PC-9 (cell line): ENCODE data around the gene HTATIP2. TPM values are rescaled to one million over a fixed set of nuclear protein-coding genes. Genes with fewer than 3 reads are reported as not detected.
"Not testable (repeated sequence)": the region's sequence is repeated elsewhere in the genome, so short reads cannot be mapped to it uniquely, and the experiment has no call there.

Experiments used
- BruUV-seq: library from RNA; stranded (reverse); fragments of 400-500 nt; replicated peaks from 2 replicates; lab custom pipeline; 2021; lab: Mats Ljungman, UMichigan
- CTCF ChIA-PET: fragments of 300-600 bp; sonication (Branson Sonifier 250); formaldehyde crosslinking; loops from one replicate; lab custom pipeline; 2022; ENCODE audit warnings: antibody characterized with exemption; lab: Charles Lee
- POLR2A ChIA-PET: fragments of 300-600 bp; sonication (Branson Sonifier 250); formaldehyde crosslinking; loops from one replicate; lab custom pipeline; 2022; ENCODE audit warnings: antibody characterized with exemption; ENCODE audit not compliant: unreplicated experiment; lab: Charles Lee
- DNase-seq, 2 experiments: peaks; one replicate each; pipeline versions ENCODE4 v3.0.0 to v3.0.0-alpha.2; 2015 to 2022; ENCODE audit warnings: mixed read lengths in 1 of 2
- H2AFZ ChIP-seq: fragments of 200-600 bp; sonication (generic); 2 replicates; pipeline ENCODE4 v1.8.1; 2017; ENCODE audit warnings: antibody characterized with exemption
- H3F3A ChIP-seq: fragments of 200-600 bp; sonication (generic); 2 replicates; pipeline ENCODE4 v1.8.1; 2017; ENCODE audit warnings: antibody characterized with exemption, mild to moderate bottlenecking, low read depth; ENCODE audit not compliant: insufficient read depth
- H3K27ac ChIP-seq: fragments of 200-600 bp; sonication (generic); 2 replicates; pipeline ENCODE4 v1.6.1; 2016; ENCODE audit warnings: mixed run types
- H3K27me3 ChIP-seq: fragments of 200-600 bp; sonication (generic); 2 replicates; pipeline ENCODE4 v1.6.1; 2016; ENCODE audit warnings: low read depth, mixed run types; ENCODE audit not compliant: insufficient read depth
- H3K36me3 ChIP-seq: fragments of 200-600 bp; sonication (generic); 2 replicates; pipeline ENCODE4 v1.6.1; 2016; ENCODE audit warnings: low read depth, mixed run types
- H3K4me1 ChIP-seq: fragments of 200-600 bp; sonication (generic); replicated peaks from 2 replicates; pipeline ENCODE4 v1.6.1; 2016; ENCODE audit warnings: mixed run types; ENCODE audit not compliant: insufficient read depth
- H3K4me2 ChIP-seq: fragments of 200-600 bp; sonication (generic); 2 replicates; pipeline ENCODE4 v1.6.1; 2017; ENCODE audit warnings: mixed run types
- H3K4me3 ChIP-seq: fragments of 200-600 bp; sonication (generic); 2 replicates; pipeline ENCODE4 v1.6.1; 2016; ENCODE audit warnings: mixed run types
- H3K79me2 ChIP-seq: fragments of 200-600 bp; sonication (generic); 2 replicates; pipeline ENCODE4 v1.6.1; 2017; ENCODE audit warnings: low read depth, mixed run types
- H3K9me2 ChIP-seq: fragments of 200-600 bp; sonication (generic); 2 replicates; pipeline ENCODE4 v1.8.1; 2017; ENCODE audit warnings: mild to moderate bottlenecking; ENCODE audit not compliant: insufficient read depth
- H3K9me3 ChIP-seq: fragments of 200-600 bp; sonication (generic); 2 replicates; pipeline ENCODE4 v1.8.1; 2016; ENCODE audit warnings: low read depth; ENCODE audit not compliant: insufficient read depth
- H4K20me1 ChIP-seq: fragments of 200-600 bp; sonication (generic); 2 replicates; pipeline ENCODE4 v1.8.1; 2017; ENCODE audit not compliant: insufficient read depth
- CTCF ChIP-seq: fragments of 200-600 bp; sonication (generic); conservative IDR thresholded peaks from 2 replicates; pipeline ENCODE4 v1.6.1; 2017; ENCODE audit warnings: mixed run types, antibody characterized with exemption, mild to moderate bottlenecking, moderate library complexity
- EZH2 ChIP-seq: fragments of 200-600 bp; sonication (generic); IDR thresholded peaks from 2 replicates; pipeline ENCODE4 v1.8.0; 2017; ENCODE audit warnings: antibody characterized with exemption, low read depth
- intact Hi-C: fragments of 100-400 bp; cut with micrococcal nuclease; formaldehyde crosslinking; loops from one replicate; pipeline ENCODE4 v1.10.0; 2022; ENCODE audit not compliant: unreplicated experiment
- total RNA-seq: library from RNA; stranded (reverse); gene quantifications from 2 replicates; pipeline ENCODE4 v1.2.3, GENCODE V29; 2021

The HTATIP2 gene
- total RNA-seq, 1 experiment from 2014 or later, result 180 TPM

- H3K27ac ChIP-seq, result no peak overlapping the region
- no peak overlapping the region for H2AFZ ChIP-seq
- no peaks in the 10 kb centered on the region for H4K20me1 ChIP-seq
- no peak for TF ChIP-seq CTCF
- no peak for TF ChIP-seq EZH2
- intact Hi-C loops, result no loop called here
- H3K9me3 ChIP-seq, result no peaks in the 10 kb centered on the region
- CTCF ChIA-PET, result no interaction called here
- no peaks in the 10 kb centered on the region for H3K27me3 ChIP-seq
- H3K4me2 ChIP-seq, result no peak overlapping the region
- DNase-seq, result no peak
- H3K36me3 ChIP-seq, result peaks cover 48% of the 10 kb centered on the region
- H3K79me2 ChIP-seq, result no peaks in the 10 kb centered on the region; the same call in none of the 2 replicates
- no peak overlapping the region for H3K4me3 ChIP-seq
- H3K4me1 ChIP-seq, result no peaks in the 10 kb centered on the region
- no peaks in the 10 kb centered on the region for H3K9me2 ChIP-seq
- peaks cover 5% of the 10 kb centered on the region; the same call in 1 of the 2 replicates for H3F3A ChIP-seq
- POLR2A ChIA-PET, result no interaction called here
- no TSS peak for BruUV-seq
Observed at GRCh38 chr11:20376162-20376730, 12.7 kb downstream of the HTATIP2 start.

- H2AFZ ChIP-seq, intact Hi-C loops, CTCF ChIA-PET, POLR2A ChIA-PET, H3K27ac ChIP-seq, DNase-seq, H3K4me2 ChIP-seq, H3K9me3 ChIP-seq, H3K9me2 ChIP-seq, H3K4me3 ChIP-seq, H4K20me1 ChIP-seq, BruUV-seq, H3F3A ChIP-seq, H3K27me3 ChIP-seq: not testable (repeated sequence)
- H3K79me2 ChIP-seq, result peaks cover 33% of the 10 kb centered on the region
- H3K4me1 ChIP-seq, result peaks cover 14% of the 10 kb centered on the region; the same call in 1 of the 2 replicates
- H3K36me3 ChIP-seq, result peaks cover 10% of the 10 kb centered on the region; the same call in 1 of the 2 replicates
Observed at GRCh38 chr11:20385996-20386395, 22.5 kb downstream of the HTATIP2 start.

- Histone ChIP-seq H3K9me3 (no peaks in the 10 kb centered on the region), H3K4me3 (peak within 1 kb of the TSS; percentile 83), H3F3A (peaks cover 9% of the 10 kb centered on the region; the same call in 1 of the 2 replicates), H3K79me2 (peaks cover 33% of the 10 kb centered on the region), H3K36me3 (peaks cover 1% of the 10 kb centered on the region; the same call in 1 of the 2 replicates), H2AFZ (peak within 1 kb of the TSS; percentile 90), H3K27me3 (no peaks in the 10 kb centered on the region), H3K9me2 (no peaks in the 10 kb centered on the region), H4K20me1 (peaks cover 4% of the 10 kb centered on the region; the same call in 1 of the 2 replicates), H3K27ac (peak within 1 kb of the TSS; percentile 82), H3K4me1 (peaks cover 14% of the 10 kb centered on the region; the same call in 1 of the 2 replicates), H3K4me2 (peak within 1 kb of the TSS; percentile 93)
- no TSS peak for BruUV-seq
- POLR2A ChIA-PET, result interaction anchor here (0.5 kb wide), 1 partner anchor 1131 kb away, joined by 4 read pairs; no protein-coding TSS in a partner anchor
- peak; percentile 96 for TF ChIP-seq CTCF
- TF ChIP-seq EZH2, result no peak
- intact Hi-C loops, result loop anchor here (1.0 kb wide), 1 partner anchor 20 kb away; no protein-coding TSS in a partner anchor
- DNase-seq, result peak; percentile 80 to 96
- CTCF ChIA-PET, result no interaction called here
Observed at GRCh38 chr11:20387261-20388095, 24.0 kb downstream of the HTATIP2 start, which contains the start of gene PRMT3. TSS of gene PRMT3 (plus strand) at chr11:20387716. CDS start at chr11:20387747, 31 bp downstream.
